ENCODE measurements around the gene PTX4. TPM values are rescaled to one million over a fixed set of nuclear protein-coding genes. Genes with fewer than 3 reads are reported as not detected.

PTX4 gene
- polyA plus RNA-seq, 6 donors from 2014 or later = not detected

DNA sequence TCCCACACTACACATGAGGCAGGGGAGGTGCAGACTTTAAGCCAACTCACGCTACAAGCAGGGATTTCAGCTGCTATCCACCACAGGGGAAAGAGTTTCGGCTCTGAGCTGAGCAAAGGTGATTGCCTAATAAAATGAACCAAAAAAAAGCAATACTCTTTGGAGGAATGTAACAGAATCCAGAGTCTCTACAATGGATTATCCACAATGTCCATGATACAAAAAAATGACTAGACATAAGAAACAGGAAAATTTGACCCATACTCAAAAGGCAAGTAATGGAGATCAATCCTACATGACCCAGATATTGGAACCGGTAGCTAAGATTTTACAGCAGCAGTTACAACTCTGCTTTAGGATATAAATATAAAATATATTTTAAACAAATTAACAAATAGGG lies 25.8 kb upstream of the PTX4 start:
- Mint-ChIP-seq H3K27ac (no peak overlapping the region), H3K9me3 (peaks cover 4 to 10% (median 6%) of the 10 kb centered on the region in 7 donors), H3K4me1 (peaks cover 0 to 5% (median 5%) of the 10 kb centered on the region in 3 donors), H3K4me3 (no peak overlapping the region), H3K36me3 (peaks cover 0 to 7% of the 10 kb centered on the region in 2 donors), H3K27me3 (no peaks in the 10 kb centered on the region)
- DNase-seq (no peak), ATAC-seq (ENCODE audit: low read depth in 2 of 2) (no peak)

DNA sequence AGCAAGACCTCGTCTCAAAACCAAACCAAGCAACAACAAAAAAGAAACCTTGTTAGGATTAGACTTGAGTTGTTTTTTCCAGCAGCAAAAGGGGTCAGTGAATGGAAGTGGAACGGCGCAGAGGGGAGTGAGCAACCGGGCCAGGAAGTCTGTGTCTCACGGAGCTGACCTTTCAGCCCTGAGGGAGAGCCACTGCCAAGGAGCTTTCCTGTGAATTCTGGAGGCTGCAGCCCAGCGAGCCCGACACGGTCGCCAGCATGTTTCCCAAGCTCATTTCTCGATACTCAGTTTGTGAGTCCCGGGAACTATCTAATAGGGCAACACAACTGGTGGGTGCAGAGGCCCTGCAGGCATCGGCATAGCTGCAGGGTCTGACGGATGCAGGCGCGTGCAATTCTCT lies 24.0 kb upstream of the PTX4 start:
- peaks cover 0 to 7% of the 10 kb centered on the region in 2 donors for H3K36me3 Mint-ChIP-seq
- ATAC-seq (ENCODE audit: low read depth in 2 of 2) = no peak
- DNase-seq = no peak
- H3K27me3 Mint-ChIP-seq = no peaks in the 10 kb centered on the region
- H3K27ac Mint-ChIP-seq = peak overlapping the region in 1 of 6 donors; percentile 50
- H3K4me1 Mint-ChIP-seq = peaks cover 0 to 5% (median 5%) of the 10 kb centered on the region in 3 donors
- H3K9me3 Mint-ChIP-seq = peaks cover 4 to 10% (median 6%) of the 10 kb centered on the region in 7 donors
- H3K4me3 Mint-ChIP-seq = no peak overlapping the region

DNA sequence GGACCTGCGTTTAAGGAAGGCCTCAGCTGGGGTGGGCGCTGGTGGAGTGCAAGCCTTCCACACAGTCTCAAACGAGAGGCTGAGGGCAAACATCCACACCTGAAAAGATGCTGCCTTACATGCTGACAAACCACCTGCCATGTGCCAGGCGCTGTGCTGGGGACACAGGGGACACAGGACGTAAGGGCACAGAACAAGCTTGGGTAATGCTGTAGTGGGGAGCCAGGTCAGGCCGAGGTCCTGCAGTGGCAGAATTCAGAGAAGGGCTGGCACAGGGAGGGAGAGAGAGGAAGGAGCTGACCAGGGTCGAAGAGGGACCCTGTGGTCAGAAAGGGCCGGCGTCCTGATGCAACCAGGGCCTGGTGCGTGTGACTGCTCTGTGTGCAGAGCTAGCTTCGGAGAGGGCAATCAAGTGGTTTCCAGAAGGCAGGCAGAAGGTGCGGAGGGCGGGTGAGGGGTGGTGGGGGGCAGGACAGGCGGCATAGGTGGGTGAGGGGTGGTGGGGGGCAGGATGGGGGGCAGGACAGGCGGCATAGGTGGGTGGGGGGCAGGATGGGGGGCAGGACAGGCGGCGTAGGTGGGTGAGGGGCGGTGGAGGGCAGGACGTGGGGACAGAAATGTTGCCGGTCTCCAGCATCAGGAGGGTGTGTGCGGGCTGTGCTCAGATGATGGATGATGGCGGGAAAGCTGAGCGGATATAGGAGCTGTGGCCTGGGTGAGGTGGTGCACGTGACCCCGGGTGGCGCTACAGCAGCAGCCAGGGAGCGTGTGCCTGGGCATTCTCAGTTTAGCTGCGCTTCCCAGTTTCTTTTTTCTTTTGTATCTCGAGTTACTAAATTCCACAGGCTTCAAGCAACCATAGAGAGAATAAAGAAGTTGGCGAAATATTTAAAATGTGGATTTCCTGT lies 23.2 kb upstream of the PTX4 start:
- H3K36me3 Mint-ChIP-seq = peaks cover 6 to 7% of the 10 kb centered on the region in 2 donors
- H3K27ac Mint-ChIP-seq = no peak overlapping the region
- ATAC-seq (ENCODE audit: low read depth in 2 of 2) (no peak), DNase-seq (no peak)
- H3K9me3 Mint-ChIP-seq = peaks cover 4 to 10% (median 6%) of the 10 kb centered on the region in 7 donors
- H3K27me3 Mint-ChIP-seq = no peaks in the 10 kb centered on the region
- H3K4me3 Mint-ChIP-seq = peak overlapping the region in 1 of 8 donors; percentile 22
- peaks cover 0 to 5% (median 5%) of the 10 kb centered on the region in 3 donors for H3K4me1 Mint-ChIP-seq

DNA sequence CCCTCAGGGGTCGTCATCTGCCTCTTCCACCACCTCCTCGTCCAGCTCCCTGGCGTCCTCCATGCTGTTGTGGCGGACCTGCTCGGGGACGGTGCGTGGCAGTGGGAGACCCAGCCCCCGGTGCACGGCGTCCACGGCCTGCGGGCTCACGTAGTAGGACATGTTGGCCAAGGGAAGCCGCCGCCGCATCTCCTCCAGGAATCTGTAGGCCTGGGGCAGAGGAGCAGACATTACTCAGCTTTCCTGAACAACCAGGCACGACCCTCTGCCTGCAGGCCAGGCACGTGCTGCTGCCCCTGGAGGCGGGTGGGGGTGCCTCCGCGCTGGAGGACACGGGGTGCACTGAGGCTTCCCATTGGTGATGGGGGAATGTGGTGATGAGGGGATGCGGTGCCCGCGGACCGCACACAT lies 22.2 kb upstream of the PTX4 start:
- H3K4me3 Mint-ChIP-seq = no peak overlapping the region
- H3K9me3 Mint-ChIP-seq = peaks cover 4 to 10% (median 6%) of the 10 kb centered on the region in 7 donors
- H3K27ac Mint-ChIP-seq = peak overlapping the region in 1 of 6 donors; percentile 95
- H3K27me3 Mint-ChIP-seq = no peaks in the 10 kb centered on the region
- peaks cover 6 to 7% of the 10 kb centered on the region in 2 donors for H3K36me3 Mint-ChIP-seq
- DNase-seq (no peak), ATAC-seq (ENCODE audit: low read depth in 2 of 2) (no peak)
- peaks cover 0 to 5% (median 5%) of the 10 kb centered on the region in 3 donors for H3K4me1 Mint-ChIP-seq

DNA sequence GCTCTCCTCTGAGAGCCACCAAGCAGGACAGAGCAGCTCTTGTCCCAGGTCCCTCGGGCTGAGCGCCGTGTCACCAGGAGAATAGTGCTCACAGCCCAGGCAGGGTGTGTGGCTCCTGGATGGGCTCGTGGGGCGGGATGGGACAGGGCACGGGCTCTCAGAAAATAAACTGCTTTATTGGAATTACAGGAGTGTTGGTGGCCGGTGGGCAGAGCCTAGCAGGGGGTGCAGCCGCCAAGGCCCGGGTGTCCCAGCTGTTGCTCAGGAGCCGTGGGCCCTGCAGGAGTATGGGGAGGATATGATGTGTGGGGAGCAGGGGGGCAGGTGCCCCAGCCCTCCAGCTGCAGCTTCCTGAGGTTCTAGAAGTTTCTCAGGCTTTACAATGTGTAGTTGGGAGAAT lies 21.5 kb upstream of the PTX4 start:
- H3K4me3 Mint-ChIP-seq = no peak overlapping the region
- peaks cover 4 to 10% (median 6%) of the 10 kb centered on the region in 7 donors for H3K9me3 Mint-ChIP-seq
- H3K4me1 Mint-ChIP-seq = peaks cover 0 to 5% (median 5%) of the 10 kb centered on the region in 3 donors
- peak overlapping the region in 1 of 6 donors; percentile 49 for H3K27ac Mint-ChIP-seq
- no peak for DNase-seq
- H3K27me3 Mint-ChIP-seq = no peaks in the 10 kb centered on the region
- ATAC-seq (ENCODE audit: low read depth in 2 of 2) = no peak
- H3K36me3 Mint-ChIP-seq = peaks cover 6 to 7% of the 10 kb centered on the region in 2 donors

DNA sequence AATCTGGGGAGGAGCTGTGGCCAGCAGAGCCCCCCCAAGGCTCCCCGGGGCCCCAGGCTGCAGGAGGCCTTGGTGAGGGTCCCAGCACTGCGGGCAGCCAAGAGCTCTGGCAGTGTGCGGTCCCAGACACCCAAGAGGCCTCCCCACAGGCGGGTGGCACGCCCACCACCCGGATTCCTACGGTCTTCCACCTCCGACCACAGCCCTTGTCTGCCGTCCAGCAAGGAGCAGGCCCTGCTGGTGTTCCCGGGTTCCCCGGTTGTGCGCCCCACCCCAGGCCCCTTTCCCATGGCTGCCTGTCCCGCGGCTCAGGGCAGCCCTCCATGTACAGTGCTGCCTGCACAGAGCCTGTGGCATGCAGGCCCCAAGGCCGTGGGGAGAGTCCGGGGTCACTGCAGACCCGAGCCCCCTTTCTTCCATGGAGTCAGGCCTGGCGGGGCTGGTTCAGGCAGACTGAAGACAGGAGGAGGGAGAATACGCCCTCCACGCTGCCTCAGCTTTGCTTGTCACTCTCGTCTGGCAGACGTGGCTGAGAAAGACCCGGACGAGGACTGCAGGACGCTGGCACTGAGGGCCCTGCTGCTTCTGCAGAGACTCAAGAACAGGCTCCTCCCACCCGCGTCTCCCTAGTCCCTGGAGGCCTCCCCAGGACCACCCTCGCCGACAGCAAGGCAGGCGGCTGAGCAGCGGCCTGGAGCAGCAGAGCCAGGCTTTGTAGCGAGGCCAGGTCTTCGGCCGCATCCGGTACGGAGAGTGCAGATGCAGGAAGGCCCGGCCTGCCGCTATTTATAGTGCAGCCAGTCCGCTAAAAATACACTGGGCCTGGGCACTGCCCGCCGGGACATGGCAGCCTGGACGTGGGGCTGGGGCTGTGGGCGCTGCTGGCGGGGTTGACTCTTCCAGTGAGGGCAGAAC lies 20.8 kb upstream of the PTX4 start:
- no peak overlapping the region for H3K4me3 Mint-ChIP-seq
- ATAC-seq (ENCODE audit: low read depth in 2 of 2) (no peak), DNase-seq (no peak)
- peaks cover 3 to 6% of the 10 kb centered on the region in 2 donors for H3K36me3 Mint-ChIP-seq
- no peak overlapping the region for H3K27ac Mint-ChIP-seq
- H3K27me3 Mint-ChIP-seq = no peaks in the 10 kb centered on the region
- H3K4me1 Mint-ChIP-seq = peaks cover 0 to 5% (median 5%) of the 10 kb centered on the region in 3 donors
- H3K9me3 Mint-ChIP-seq = peaks cover 0 to 5% (median 3%) of the 10 kb centered on the region in 7 donors

DNA sequence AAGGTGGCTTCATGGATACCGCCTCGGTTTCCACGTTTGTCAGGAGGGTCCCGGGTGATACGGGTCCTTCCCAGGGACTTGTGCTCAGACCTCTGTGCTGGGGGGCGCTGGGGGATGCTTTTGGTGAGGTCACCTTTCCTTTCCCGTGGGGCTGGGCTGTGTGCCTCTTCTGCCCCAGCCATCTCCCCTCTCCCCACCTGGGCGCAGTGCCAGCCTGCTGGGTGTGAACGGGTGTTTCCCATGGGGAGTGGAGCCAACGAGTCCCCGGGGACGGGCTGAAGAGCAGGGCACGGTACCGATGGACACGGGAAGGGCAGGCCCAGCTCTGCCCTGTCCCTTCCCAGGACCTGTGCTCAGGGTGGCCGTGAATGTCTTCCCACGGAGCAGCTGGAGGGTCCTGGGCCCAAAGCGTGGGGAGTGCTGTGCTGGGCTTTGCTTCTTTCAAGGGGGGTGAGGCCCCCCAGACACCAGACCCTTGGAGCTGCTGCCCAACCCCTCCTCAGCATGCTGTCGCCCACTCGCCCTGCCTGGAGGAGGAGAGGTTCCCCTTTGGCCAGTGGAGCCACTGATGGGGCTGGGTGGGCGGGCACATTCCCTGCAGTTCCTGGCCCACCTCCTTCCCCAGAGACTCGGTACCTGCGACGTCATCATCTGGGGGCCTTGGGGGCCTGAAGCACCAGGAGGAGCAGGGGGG lies 19.9 kb upstream of the PTX4 start:
- H3K27me3 Mint-ChIP-seq = no peaks in the 10 kb centered on the region
- peaks cover 0 to 6% of the 10 kb centered on the region in 2 donors for H3K36me3 Mint-ChIP-seq
- H3K27ac Mint-ChIP-seq = no peak overlapping the region
- DNase-seq (no peak), ATAC-seq (ENCODE audit: low read depth in 2 of 2) (no peak)
- H3K4me3 Mint-ChIP-seq = no peak overlapping the region
- peaks cover 0 to 3% (median 2%) of the 10 kb centered on the region in 7 donors for H3K9me3 Mint-ChIP-seq
- peaks cover 0 to 5% (median 5%) of the 10 kb centered on the region in 3 donors for H3K4me1 Mint-ChIP-seq

DNA sequence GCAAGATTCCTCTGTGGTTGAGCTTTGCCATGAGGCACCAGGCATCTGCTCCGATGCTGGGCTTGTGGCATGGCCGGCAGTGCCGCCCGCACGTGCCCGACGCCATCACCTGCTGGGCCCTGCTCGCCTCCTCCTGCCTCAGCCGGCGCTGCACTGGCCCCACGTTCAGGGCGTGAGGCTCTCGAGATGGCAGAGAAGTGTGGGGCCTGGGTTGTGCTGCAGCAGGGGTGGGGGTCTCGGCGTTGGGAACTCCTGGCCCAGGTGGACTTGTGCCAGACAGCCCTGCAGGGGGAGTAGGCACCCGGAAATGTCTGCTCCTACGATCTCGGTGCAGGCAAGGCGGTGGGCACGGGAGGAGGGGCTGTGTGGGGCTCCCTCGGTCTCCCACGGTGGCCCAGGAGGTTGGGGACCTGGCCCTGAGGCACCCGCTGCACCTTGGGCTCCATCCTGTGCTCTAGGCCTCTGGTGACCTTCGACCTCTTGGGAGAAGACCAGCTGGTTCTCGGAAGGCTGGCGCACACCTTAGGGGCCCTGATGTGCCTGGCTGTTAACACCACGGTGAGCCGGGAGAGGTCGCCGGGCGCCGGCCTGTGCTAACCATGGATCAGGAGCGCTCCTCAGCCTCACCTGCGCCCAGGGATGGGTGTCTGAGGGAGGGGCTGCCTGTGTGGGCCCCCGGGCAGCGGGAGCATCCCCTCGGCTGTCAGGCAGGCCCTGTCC lies 17.9 kb upstream of the PTX4 start:
- no peaks in the 10 kb centered on the region for H3K27me3 Mint-ChIP-seq
- H3K4me3 Mint-ChIP-seq = peak overlapping the region in 1 of 8 donors; percentile 60
- peaks cover 0 to 3% (median 2%) of the 10 kb centered on the region in 3 donors for H3K4me1 Mint-ChIP-seq
- peaks cover 0 to 6% of the 10 kb centered on the region in 2 donors for H3K36me3 Mint-ChIP-seq
- H3K9me3 Mint-ChIP-seq = peaks cover 0 to 1% (median 0%) of the 10 kb centered on the region in 7 donors
- ATAC-seq (ENCODE audit: low read depth in 2 of 2) = no peak
- DNase-seq = no peak
- H3K27ac Mint-ChIP-seq = no peak overlapping the region

DNA sequence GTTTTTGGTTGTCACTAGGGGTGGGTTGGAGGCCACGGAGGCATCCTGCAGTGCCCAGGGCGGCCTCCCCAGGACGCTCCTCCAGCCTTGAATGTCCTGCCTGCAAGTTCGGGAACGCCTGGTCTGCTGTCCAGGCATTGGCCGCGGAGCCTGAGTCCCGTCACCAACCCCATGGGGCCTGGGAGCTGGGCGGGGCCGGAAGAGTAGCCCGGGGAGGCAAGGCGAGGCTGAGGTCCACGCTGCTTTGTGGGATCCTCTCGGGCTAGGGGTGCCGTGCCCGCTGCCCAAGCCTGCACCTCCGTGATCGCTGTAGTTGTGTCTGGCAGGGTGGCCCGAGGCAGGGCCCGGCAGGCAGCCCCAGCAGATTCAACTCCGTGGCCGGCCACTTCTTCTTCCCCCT lies 17.2 kb upstream of the PTX4 start:
- Mint-ChIP-seq H3K4me3 (no peak overlapping the region), H3K36me3 (peaks cover 0 to 6% of the 10 kb centered on the region in 2 donors), H3K27ac (no peak overlapping the region), H3K4me1 (no peaks in the 10 kb centered on the region), H3K27me3 (no peaks in the 10 kb centered on the region), H3K9me3 (no peaks in the 10 kb centered on the region)
- DNase-seq (no peak), ATAC-seq (ENCODE audit: low read depth in 2 of 2) (no peak)

DNA sequence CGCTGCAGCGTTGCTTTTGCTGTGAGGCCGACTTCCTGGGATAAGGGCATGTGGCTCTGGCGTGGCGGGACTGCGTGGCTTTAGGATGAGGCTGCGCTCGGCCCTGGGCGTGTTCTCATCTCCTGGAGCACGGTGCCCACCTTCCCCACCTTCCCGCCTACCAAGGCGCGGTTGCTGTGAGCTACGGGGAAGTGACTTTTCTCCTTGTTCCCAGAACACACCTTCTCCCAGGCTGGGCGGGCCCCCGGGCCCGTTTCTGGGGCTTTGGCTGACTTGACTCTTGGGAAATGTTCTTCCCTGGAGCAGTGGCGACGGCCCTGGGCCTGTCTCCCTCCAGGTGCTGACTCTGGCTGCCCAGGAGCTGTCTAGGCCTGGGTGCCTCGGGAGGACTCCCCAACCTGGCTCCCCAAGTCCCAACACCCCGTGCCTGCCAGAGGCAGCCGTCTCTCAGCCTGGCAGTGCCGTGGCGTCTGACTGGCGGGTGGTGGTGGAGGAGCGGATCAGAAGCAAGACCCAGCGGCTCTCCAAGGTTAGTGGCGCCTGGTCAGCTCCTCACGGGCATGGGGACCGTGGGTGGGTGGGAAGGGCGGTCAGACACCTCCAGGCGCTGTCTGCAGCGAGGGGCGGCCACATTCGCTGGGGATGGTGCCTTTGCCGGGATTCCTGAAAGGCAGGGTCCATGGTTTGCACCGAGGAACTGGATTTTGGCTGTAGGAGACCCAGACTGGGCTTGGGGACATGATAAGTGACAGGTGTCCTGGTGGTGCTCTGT lies 16.5 kb upstream of the PTX4 start:
- H3K4me3 Mint-ChIP-seq = no peak overlapping the region
- H3K4me1 Mint-ChIP-seq = no peaks in the 10 kb centered on the region
- H3K9me3 Mint-ChIP-seq = no peaks in the 10 kb centered on the region
- no peaks in the 10 kb centered on the region for H3K27me3 Mint-ChIP-seq
- ATAC-seq (ENCODE audit: low read depth in 2 of 2) = no peak
- no peak for DNase-seq
- no peak overlapping the region for H3K27ac Mint-ChIP-seq
- peaks cover 0 to 6% of the 10 kb centered on the region in 2 donors for H3K36me3 Mint-ChIP-seq

DNA sequence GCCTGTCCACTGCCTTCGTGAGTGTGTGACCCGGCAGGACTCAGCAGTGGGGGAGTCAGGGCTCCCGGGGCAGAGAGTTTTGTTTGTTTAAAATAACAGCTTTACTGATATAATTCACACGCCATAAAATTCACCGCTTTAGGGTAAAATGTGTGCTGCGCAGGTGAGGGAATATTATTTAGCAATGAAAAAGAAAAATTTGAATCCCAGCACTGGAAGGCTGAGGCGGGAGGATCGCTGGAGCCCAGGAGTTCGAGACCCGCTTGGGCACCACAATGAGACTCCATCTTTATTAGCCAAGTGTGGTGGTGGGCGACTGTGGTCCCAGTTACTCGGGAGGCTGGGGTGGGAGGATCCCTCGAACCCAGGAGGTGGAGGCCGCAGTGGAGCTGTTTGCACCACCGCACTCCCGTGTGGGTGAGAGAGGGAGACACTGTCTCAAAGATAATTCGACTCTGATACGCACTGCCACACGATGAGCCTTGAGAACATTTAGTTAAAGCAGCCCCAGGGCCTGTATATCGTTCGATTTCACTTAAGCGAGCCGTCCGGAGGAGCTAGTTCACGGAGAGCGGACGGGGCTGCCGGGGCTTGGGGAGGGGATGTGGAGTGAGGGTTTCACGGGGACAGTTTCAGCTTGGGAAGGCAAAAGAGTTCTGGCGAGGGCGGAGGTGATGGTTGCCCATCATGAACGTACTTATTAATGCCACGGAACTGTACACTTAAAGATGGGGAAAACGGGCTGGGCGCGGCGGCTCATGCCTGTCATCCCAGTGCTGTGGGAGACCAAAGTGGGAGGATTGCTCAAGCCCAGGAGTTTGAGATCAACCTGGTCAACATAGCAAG lies 14.6 kb upstream of the PTX4 start:
- no peak for ATAC-seq (ENCODE audit: low read depth in 2 of 2)
- no peaks in the 10 kb centered on the region for H3K4me1 Mint-ChIP-seq
- peak overlapping the region in 2 of 6 donors; percentile 33 to 88 for H3K27ac Mint-ChIP-seq
- peak overlapping the region in 1 of 8 donors; percentile 75 for H3K4me3 Mint-ChIP-seq
- no peaks in the 10 kb centered on the region for H3K27me3 Mint-ChIP-seq
- no peaks in the 10 kb centered on the region for H3K9me3 Mint-ChIP-seq
- H3K36me3 Mint-ChIP-seq = peaks cover 0 to 6% of the 10 kb centered on the region in 2 donors
- DNase-seq = no peak

Data from naive B cell (primary cell).